Suprapubic skin (tissue), 4 donors: ENCODE measurements around the gene GPN2. TPM values are rescaled to one million over a fixed set of nuclear protein-coding genes. Genes with fewer than 3 reads are reported as not detected.

Experiments
- DNase-seq, 2 donors: peaks; one replicate each; pipeline ENCODE4 v3.0.0-alpha.2; 2019; ENCODE audit warnings: low spot score in 2 of 2
- H3K27ac ChIP-seq: fragments of 200-600 bp; sonication (generic); one replicate; pipeline ENCODE4 v1.5.1; 2019
- H3K27me3 ChIP-seq: fragments of 200-600 bp; sonication (generic); one replicate; pipeline ENCODE4 v1.5.1; 2019
- H3K36me3 ChIP-seq: fragments of 200-600 bp; sonication (generic); one replicate; pipeline ENCODE4 v1.5.1; 2019
- H3K4me1 ChIP-seq: fragments of 200-600 bp; sonication (generic); one replicate; pipeline ENCODE4 v1.5.1; 2019
- H3K4me3 ChIP-seq: fragments of 200-600 bp; sonication (generic); one replicate; pipeline ENCODE4 v1.5.1; 2019; ENCODE audit warnings: mild to moderate bottlenecking
- H3K9me3 ChIP-seq: fragments of 200-600 bp; sonication (generic); one replicate; pipeline ENCODE4 v1.5.1; 2019
- EP300 ChIP-seq: sonication (generic); formaldehyde crosslinking; IDR thresholded peaks from one replicate; pipeline ENCODE4 v1.6.1; 2017; ENCODE audit warnings: antibody characterized with exemption
- POLR2A ChIP-seq, 2 donors: fragments of 450-650 bp; IDR thresholded peaks; one replicate each; pipeline ENCODE4 v1.6.1; 2017; ENCODE audit warnings: antibody characterized with exemption in 2 of 2, mild to moderate bottlenecking in 2 of 2, moderate library complexity in 2 of 2
- POLR2AphosphoS5 ChIP-seq, 3 donors: sonication (generic); formaldehyde crosslinking; IDR thresholded peaks; one replicate each; pipeline ENCODE4 v1.6.1; 2017; ENCODE audit warnings: antibody characterized with exemption in 3 of 3
- WGBS: methylation state at CpG from one replicate; pipeline ENCODE4 v1.1.5; 2018; 5-methylcytosine and 5-hydroxymethylcytosine counted together
- total RNA-seq, 4 donors: library from RNA; depleted of rRNA; stranded (reverse); fragments of >200 nt; gene quantifications; one replicate each; pipeline ENCODE4 v1.1.0, GENCODE V29; 2016
- TF ChIP-seq, protein P1 (sequence below), 2 donors: fragments of 200-600 bp in 1 of 2; fragments of 450-650 bp in 1 of 2; sonication (generic) in 1 of 2; IDR thresholded peaks; one replicate each; pipeline ENCODE4 v1.5.1; 2016 to 2019; ENCODE audit warnings: antibody characterized with exemption in 2 of 2, mild to moderate bottlenecking in 1 of 2, moderate library complexity in 1 of 2

GPN2 gene
- total RNA-seq, 4 donors from 2014 or later, result 13.2 to 25.3 (median 18.8) TPM

DNA sequence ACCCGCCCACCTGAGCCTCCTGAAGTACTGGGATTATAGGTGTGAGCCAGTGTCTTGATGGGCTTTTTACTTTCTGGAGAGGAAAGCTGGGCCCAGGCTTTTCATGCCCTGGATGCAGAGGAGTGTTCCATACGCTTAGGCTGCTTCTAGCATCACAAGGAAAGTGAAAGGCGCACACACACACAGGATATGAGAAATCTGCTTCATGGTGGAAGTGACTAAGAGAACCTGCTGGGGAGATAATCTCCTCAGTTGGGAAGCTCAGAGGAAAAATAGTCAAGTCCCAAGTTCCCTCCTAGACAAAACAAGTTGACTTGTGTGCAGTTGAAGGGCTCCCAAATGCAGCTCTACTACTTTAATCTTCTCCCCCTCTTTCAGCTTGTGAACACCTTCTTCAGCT, 33.6 kb upstream of the GPN2 start:
- H3K9me3 ChIP-seq, result no peaks in the 10 kb centered on the region
- no peaks in the 10 kb centered on the region for H3K27me3 ChIP-seq
- H3K36me3 ChIP-seq, result peaks cover 49% of the 10 kb centered on the region
- no peak overlapping the region for H3K4me3 ChIP-seq
- DNase-seq, result no peak
- H3K27ac ChIP-seq, result no peak overlapping the region
- TF ChIP-seq EP300 (no peak), POLR2A (IDR thresholded peaks at IDR 0.05) (no peak), POLR2AphosphoS5 (IDR thresholded peaks at IDR 0.05) (no peak)
- TF ChIP-seq, protein P1, sequence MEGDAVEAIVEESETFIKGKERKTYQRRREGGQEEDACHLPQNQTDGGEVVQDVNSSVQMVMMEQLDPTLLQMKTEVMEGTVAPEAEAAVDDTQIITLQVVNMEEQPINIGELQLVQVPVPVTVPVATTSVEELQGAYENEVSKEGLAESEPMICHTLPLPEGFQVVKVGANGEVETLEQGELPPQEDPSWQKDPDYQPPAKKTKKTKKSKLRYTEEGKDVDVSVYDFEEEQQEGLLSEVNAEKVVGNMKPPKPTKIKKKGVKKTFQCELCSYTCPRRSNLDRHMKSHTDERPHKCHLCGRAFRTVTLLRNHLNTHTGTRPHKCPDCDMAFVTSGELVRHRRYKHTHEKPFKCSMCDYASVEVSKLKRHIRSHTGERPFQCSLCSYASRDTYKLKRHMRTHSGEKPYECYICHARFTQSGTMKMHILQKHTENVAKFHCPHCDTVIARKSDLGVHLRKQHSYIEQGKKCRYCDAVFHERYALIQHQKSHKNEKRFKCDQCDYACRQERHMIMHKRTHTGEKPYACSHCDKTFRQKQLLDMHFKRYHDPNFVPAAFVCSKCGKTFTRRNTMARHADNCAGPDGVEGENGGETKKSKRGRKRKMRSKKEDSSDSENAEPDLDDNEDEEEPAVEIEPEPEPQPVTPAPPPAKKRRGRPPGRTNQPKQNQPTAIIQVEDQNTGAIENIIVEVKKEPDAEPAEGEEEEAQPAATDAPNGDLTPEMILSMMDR (IDR thresholded peaks at IDR 0.05), result no peak
- 100% methylated on average over 3 of the region's 3 CpGs for WGBS
- peaks cover 25% of the 10 kb centered on the region for H3K4me1 ChIP-seq

DNA sequence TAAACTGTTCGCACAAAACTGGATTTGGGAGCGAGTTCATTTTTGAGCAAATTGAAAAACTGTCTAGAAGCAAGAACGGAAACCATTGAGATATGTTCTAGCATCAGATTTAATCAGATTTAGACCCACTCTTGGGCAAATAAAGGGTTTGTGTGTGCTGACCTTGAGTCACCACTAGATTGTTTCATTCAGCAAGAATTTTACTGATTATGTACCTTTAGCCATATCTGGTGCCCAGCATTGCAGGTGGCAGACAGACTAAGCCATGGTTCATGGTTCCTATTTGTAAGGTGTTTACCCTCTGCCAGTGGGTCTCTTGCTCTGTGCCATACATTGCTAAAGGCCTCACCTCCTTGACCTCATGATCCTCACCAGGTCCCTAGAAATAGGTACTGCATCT, 32.8 kb upstream of the GPN2 start:
- DNase-seq, result no peak
- Histone ChIP-seq H3K36me3 (peaks cover 42% of the 10 kb centered on the region), H3K27me3 (no peaks in the 10 kb centered on the region), H3K4me1 (peaks cover 25% of the 10 kb centered on the region), H3K27ac (no peak overlapping the region), H3K9me3 (no peaks in the 10 kb centered on the region), H3K4me3 (peak overlapping the region; percentile 96)
- WGBS, result 90% methylated on average over 3 of the region's 3 CpGs
- TF ChIP-seq, protein P1 (IDR thresholded peaks at IDR 0.05), result no peak
- TF ChIP-seq POLR2A (IDR thresholded peaks at IDR 0.05) (no peak), POLR2AphosphoS5 (IDR thresholded peaks at IDR 0.05) (no peak), EP300 (no peak)

DNA sequence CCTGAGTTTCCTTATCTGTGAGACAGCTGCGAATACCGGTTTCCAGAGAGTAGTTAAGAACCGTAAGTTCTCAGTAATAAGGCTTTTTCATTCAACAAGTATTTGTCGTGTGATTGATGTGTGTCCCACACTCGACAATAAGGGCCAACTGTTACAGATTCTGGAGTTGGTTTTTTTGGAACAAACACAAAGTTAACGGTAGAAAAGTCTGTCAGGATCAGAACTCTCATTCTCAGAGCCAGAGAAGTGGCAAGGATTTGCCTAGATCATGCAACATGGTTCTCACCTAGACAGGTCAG, 32.3 kb upstream of the GPN2 start:
- Histone ChIP-seq H3K27me3 (no peaks in the 10 kb centered on the region), H3K4me1 (peaks cover 25% of the 10 kb centered on the region), H3K4me3 (peak overlapping the region; percentile 96), H3K9me3 (no peaks in the 10 kb centered on the region), H3K36me3 (peaks cover 37% of the 10 kb centered on the region), H3K27ac (no peak overlapping the region)
- 25% methylated on average over 6 of the region's 6 CpGs for WGBS
- TF ChIP-seq EP300 (no peak), POLR2AphosphoS5 (IDR thresholded peaks at IDR 0.05) (no peak), POLR2A (IDR thresholded peaks at IDR 0.05) (no peak)
- TF ChIP-seq, protein P1 (IDR thresholded peaks at IDR 0.05), result no peak
- DNase-seq, result no peak

DNA sequence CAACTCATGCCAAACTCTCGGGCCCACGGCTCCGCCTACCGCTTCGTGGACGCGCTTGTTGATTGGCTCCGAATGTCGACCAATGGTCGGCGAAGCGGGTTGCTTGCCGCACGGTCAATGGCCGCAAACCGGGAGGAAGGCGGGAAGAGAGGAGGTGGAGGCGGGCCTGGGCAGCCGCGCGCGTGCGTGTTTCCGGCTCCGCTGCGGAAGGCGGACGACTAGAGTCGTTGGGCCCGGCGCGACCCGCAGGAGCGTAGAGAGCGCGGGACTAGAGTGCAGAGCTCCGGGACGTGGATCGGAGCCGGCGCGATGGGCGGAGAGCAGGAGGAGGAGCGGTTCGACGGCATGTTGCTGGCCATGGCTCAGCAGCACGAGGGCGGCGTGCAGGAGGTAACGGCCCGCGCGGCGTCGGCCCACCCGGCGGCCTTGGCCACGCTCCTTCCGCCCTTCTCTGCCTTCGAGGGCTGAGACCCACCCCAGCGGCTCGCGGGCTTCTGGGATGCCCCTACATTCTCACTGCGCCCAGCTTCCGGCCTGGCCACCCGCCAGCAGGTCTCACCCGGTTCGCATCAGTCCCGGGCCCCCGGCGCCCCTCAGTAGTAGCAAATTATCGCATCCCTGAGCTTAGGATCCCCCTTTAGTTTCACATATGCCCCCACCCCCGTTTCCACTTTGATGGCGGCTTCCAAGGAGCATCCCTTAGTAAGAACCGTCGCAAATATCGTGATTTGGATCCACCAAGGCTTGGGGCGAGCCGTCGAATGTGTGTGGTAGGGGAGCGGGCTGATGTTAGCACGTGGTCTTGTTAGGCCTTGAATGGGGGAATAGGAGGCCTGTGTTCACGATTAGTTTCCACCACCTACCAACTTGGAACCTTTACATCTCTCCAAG, 31.7 kb upstream of the GPN2 start, which contains the start of gene NUDC:
Gene NUDC (plus strand): TSS at position 204 of the 891 bp plus-strand sequence. CDS start 106 bp downstream, at position 310.
- peak; percentile 98 to 99 for DNase-seq
- H3K4me1 ChIP-seq, result peaks cover 25% of the 10 kb centered on the region
- H3K4me3 ChIP-seq, result peak within 1 kb of the TSS; percentile 96
- no peaks in the 10 kb centered on the region for H3K9me3 ChIP-seq
- H3K36me3 ChIP-seq, result peaks cover 31% of the 10 kb centered on the region
- H3K27me3 ChIP-seq, result no peaks in the 10 kb centered on the region
- WGBS, result 0% methylated on average over 14 of the region's 83 CpGs
- H3K27ac ChIP-seq, result peak within 1 kb of the TSS; percentile 90
- TF ChIP-seq EP300 (no peak), POLR2AphosphoS5 (IDR thresholded peaks at IDR 0.05) (peak; percentile 82 to 91 (median 91)), POLR2A (IDR thresholded peaks at IDR 0.05) (peak; percentile 74 to 87)

DNA sequence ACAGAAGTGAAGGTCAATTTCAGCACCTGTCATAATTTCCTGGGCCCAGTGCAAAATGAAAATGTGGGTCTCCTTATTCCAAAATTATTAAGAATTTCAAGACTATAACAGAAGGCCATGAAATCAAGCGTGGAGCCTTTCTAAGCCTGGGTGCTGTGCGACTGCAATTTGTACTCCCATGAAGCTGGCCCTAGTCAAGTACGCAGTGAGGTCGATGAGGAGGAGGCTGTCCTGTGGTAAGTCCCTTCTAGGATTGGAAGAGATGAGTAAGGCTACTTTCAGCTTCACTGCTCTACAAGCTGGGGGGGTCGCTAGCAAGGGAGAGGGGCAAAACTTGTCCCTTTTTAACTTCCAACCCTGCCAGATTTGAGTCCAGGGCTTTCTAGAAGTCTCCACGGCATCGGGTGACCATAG, 31.1 kb upstream of the GPN2 start:
- DNase-seq, result no peak

More for the DNA sequence above, 31.1 kb upstream of the GPN2 start:
- TF ChIP-seq, protein P1 (IDR thresholded peaks at IDR 0.05), result no peak
- TF ChIP-seq POLR2AphosphoS5 (IDR thresholded peaks at IDR 0.05) (no peak), POLR2A (IDR thresholded peaks at IDR 0.05) (no peak), EP300 (no peak)
- 10% methylated on average over 5 of the region's 7 CpGs for WGBS
- H3K4me3 ChIP-seq, result peak overlapping the region; percentile 96
- peaks cover 24% of the 10 kb centered on the region for H3K36me3 ChIP-seq
- no peaks in the 10 kb centered on the region for H3K27me3 ChIP-seq
- H3K4me1 ChIP-seq, result peaks cover 25% of the 10 kb centered on the region
- no peaks in the 10 kb centered on the region for H3K9me3 ChIP-seq
- H3K27ac ChIP-seq, result peak overlapping the region; percentile 90
